GM18508 (cell line): ENCODE measurements around the gene SATL1.
"Not testable (repeated sequence)": the region's sequence is repeated elsewhere in the genome, so short reads cannot be mapped to it uniquely, and the experiment has no call there.

Experiments
- ATAC-seq: cut with Tn5 transposase; IDR thresholded peaks from one replicate; pipeline ENCODE4 v1.9.1; 2021; ENCODE audit warnings: moderate number of reproducible peaks; ENCODE audit not compliant: insufficient read depth, unreplicated experiment

Gene SATL1, protein sequence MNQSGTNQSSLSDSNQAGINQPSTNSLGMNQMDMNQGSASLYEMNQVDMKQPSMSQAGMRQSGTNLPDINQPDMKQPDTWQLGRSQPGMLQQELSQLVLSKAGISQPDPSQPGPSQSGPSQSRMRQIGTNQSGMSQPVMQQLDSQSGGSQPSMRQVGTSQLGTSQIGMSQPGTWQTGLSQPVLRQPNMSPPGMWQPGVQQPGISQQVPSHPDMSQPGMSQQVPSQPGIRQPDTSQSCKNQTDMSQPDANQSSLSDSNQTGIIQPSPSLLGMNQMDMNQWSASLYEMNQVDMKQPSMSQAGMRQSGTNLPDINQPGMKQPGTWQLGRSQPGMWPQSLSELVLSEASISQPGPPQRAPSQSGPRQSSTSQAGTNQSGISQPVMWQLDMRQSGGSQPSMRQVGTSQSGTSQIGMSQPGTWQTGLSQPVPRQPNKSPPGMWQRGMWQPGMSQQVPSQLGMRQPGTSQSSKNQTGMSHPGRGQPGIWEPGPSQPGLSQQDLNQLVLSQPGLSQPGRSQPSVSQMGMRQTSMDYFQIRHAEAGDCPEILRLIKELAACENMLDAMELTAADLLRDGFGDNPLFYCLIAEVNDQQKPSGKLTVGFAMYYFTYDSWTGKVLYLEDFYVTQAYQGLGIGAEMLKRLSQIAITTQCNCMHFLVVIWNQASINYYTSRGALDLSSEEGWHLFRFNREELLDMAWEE

DNA sequence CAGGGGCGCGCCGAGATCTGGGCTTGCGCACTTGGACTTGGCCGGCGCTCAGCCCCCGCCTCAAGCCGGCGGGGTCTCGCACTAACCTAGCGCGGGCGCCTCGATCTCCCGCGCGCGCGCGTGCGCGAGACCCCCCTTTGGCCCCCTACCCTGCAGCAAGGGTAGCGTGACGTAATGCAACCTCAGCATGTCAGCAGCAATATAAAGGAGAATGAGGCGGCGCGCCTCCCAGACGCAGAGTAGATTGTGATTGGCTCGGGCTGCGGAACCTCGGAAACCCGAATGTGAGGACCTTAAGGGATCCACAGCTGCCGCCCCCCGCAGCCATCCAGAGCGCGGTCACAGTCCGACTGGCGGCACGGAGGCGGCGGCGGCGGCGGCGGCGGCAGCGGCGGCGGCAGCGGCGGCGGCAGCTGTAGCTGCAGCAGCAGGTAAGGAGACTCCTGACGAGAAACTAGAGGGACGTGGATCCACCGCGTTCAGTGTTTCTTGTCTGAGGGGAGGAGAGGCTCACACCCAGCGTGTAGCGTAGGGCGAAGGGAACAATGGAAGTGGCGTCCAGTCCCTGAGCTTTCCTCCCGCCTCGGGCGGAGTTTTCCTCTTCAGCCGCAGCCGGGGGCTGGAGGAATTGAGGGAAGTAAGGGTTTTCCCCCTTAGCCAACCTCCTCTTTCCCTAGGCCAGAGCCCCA lies at the start of gene SATL1, which contains the start of gene ZNF711:
Gene SATL1 (minus strand): TSS at position 19 of the 689 bp plus-strand sequence. CDS start 134,811 bp downstream, outside the sequence.
Gene ZNF711 (plus strand): TSS at position 231 of the 689 bp plus-strand sequence. CDS start 3,582 bp downstream, outside the sequence.
- no peak for ATAC-seq

DNA sequence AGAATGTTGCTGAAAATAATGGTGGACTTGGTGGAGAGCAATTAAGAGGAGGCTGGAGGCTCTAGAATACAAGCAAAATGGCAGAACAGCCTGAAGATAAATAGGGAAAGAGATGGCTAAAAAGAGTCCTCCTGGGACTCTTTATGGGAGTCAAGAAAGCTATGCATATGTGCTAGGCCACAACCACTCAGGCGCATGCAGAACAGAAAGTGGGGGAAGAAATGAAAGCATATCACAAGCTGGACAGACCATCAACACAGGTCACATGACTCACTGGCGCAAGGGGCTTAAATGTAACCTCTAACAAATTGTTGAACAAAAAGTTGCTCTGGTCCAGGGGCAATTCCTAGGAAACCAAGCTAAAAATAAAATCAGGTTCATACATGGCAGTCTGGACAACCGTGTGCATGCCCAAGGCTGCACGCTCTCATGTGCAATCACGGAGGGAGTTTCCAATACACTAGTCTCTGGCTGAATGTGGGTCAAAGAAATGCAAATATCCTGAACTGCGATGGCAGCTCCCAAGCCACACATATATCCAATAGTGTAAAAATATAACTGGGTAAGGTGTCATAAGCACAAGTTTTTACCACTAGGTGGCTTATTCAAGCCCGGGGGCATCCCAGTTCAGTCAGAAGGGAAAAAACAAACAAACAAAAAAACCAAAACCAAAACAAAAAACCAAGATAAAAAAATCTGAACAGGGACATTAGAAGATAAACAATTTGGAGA lies 45.6 kb upstream of the SATL1 start:
- no peak for ATAC-seq

DNA sequence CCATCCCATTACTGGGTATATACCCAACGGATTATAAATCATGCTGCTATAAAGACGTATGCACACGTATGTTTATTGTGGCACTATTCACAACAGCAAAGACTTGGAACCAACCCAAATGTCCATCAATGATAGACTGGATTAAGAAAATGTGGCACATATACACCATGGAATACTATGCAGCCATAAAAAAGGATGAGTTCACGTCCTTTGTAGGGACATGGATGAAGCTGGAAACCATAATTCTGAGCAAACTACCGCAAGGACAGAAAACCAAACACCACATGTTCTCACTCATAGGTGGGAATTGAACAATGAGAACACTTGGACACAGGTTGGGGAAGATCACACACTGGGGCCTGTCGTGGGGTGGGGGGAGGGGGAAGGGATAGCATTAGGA lies 41.7 kb upstream of the SATL1 start:
- ATAC-seq = not testable (repeated sequence)

DNA sequence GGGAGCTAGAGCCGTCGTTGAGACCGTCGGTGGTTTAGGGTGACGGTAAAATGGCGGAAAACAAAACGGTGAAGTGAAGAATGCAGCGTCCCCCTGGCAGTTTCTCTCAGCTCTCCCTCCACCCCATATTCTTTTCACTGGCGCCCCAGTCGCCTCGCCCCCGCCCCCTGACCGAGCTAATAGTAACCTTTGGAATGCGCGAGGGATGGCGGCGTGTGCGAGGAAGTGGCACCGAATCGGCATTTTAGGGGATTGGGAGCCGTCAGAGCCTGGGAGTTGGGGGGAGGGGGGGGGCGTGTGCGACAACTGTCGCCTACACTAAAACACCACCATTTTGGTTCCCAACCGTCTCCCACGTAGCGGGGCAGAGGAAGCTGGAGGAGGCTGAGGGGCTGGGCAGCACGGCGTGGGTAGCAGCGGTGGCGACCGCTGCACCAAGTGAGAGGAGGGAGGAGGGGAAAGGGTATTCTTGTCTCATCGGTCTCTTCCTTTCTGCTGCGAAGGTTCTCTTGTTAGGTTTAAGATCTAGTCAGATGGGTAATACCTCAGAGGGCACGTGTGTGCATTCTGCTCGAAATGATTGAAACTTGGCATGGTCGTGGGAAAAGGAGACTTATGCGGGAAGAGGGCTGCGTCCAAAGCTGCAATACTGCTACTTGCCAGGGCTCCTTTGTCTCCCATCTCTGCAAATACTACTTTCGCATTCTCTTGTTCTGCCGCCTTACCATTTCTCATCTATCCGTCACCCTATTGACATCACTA lies 1.1 kb upstream of the SATL1 start:
- no peak for ATAC-seq

DNA sequence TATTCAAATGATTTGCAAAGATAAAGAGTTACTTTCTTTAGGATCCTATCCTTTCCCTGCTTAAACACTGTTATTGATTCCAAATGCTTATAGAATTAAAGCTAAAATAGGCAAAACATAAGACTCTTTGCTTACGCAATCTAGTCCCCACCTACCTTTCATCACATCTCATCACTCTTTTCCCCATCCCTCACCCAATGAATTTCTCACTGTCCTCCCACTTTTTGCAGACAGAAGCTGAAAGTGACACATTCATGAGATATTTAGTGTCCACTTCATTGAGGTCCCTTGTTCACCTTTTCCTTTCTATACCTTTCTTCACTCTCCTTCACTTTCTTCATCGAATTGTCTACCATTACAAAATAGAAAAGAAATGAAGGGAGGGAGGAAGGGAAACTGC lies 424 bp downstream of the SATL1 start:
- no peak for ATAC-seq

DNA sequence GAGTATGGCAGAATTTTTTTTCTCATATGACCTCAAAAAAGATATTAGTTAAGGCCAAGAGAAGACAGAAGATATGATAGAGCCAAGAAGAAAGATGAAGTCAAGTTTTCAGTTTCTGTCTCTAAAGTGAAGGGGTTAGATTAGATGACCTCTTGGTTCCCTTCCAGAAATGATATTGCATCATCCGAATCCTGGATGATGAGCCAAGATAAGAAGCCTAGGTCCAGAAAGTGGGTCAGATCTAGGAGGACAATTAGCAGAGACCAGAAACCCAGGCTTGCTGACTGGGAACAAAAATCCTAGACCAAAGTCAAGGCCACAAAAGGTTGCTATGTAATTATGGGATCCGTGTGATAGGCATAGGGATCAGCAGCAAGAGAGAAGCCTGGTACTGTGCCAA lies 20.2 kb downstream of the SATL1 start:
- ATAC-seq = no peak

DNA sequence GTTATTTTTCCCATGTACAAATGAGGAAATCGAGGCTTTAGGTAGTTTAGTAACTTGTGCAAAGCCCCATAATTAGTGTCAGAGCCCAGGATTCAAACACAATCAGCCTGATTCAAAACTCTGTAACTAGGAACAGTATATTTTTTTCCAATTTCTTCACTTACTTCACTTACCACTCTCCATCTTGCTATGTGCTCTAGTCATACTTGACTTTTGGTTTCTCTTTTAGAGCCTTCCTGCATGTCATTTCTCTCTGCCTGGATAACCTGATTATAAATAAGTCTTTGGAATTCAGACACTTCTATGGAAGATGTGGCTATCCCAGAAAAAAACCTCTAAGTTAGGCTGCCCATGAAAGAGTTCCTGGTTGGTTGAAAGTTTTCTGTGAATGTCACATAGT lies 22.2 kb downstream of the SATL1 start:
- no peak for ATAC-seq

DNA sequence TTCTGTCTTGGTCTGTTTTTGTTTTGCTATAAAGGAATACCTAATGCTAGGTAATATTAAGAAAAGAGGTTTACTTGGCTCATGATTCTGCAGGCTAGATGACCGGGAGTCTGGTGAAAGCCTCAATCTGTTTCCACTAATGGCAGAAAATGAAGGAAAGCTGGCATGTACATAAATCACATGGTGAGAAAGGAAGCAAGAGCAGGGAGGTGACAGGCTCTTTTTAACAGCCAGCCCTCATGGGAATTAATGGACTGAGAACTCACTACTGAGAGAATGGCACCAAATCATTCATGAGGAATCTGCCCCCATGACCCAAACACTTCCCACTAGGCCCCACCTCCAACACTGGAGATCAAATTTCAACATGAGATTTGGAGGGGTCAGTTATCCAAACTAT lies 27.6 kb downstream of the SATL1 start:
- no peak for ATAC-seq

DNA sequence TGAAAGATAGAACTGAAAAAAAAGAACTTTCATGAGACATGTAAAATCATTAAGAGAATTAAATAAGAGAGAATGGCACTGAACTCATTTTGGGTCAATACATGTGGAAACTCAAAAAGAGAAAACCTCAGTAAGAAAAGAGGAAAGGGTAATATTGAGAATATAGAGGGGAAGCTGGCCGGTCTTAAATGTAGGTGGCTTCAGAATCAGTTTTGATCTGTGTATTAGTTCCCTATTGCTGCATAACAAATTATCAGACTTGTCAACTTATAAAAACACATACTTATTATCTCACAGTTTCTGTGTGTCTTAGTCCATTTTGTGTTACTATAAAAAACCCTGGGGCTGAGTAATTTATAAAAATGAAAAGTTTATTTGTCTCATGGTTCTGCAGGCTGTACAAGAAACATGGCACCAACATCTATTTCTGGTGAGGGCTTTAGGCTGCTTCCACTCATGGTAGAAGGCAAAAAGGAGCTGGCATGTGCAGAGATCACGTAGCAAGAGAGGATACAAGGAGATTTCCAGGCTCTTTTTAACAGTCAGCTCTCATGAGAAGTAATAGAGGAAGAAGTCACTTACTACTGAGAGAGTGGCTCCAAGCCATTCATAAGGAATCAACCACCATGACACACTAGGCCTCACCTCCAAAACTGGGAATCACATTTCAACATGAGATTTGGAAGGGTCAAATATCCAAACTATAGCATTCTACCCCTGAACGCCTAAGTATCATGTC lies 29.6 kb downstream of the SATL1 start:
- ATAC-seq = no peak

DNA sequence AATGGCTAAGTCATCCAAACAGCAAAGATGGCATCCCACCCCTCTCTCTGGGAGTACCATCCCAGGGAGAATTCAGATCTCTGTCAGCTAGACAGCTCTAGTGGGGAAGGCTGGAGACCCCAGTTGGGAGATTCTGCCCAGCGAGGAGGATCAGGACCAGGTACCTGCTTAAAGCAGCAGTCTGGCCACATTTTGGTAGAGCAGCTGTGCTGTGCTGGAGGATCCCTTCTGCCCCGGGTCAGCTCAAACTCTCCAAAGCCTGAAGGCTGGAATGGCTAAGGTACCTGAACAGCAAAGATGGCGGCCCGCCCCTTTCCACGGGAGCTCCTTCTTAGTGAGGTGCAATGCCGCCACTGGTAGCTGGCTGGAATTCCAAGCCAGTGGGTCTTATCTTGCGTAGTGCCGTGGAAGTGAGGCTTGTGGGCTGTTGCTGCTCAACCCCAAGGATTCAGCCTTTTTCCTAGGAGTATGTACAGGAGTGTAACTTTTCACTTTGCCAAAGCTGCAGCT lies 40.1 kb downstream of the SATL1 start:
- no peak for ATAC-seq

DNA sequence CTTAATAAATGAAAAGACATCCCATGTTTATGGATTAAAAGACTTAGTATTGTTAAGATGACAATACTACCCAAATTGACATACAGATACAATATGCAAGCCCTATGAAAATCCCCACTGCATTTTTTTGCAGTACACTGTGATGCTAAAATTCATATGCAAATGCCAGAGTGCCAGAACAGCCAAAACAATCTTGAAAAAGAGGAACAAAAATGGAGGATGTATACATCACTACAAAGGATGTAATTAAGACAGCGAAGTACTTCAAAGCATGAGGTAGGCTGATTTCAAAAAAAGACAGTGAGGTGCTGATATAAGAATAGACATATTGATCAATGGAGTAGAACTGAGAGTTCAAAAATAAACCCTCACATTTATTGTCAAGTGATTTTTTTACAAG lies 47.3 kb downstream of the SATL1 start:
- no peak for ATAC-seq

DNA sequence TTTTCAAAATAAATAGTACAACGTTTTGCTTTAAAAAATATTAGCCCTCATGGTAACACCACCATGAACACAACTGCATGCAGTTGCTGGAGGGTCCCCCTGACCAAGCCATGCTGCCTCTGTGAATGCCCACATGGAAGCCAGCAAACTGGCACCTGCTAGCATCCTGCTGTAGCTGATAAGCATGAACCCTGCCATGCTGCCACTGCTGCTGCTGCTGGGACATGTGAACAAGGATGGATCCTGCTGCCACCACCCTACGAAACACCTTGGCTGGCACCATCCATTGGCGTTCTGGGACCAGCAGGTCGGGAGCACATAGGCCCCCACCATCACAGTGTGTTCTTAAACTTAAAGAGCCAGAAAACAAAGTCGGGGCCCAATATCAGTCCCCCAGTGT lies 83.9 kb downstream of the SATL1 start:
- no peak for ATAC-seq

DNA sequence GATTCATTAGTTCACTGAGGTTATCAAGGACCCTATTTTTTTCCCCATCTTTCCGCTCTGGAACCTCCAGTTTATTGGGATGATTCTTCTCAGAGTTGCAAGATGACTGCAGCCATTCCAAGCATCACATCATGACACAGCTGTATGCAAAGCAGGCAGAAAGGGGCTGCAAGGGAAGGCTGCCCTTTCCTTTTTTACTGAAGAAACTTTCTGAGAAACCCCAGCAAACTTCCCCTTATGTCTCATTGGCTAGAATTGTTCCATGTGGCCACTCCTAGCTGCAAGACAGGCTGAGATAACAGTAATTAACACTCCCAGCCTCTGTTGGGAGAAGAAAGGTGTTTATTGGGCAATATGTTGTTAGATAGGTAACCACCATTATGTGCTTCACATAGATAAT lies 102.6 kb downstream of the SATL1 start:
- peak; percentile 49 for ATAC-seq

DNA sequence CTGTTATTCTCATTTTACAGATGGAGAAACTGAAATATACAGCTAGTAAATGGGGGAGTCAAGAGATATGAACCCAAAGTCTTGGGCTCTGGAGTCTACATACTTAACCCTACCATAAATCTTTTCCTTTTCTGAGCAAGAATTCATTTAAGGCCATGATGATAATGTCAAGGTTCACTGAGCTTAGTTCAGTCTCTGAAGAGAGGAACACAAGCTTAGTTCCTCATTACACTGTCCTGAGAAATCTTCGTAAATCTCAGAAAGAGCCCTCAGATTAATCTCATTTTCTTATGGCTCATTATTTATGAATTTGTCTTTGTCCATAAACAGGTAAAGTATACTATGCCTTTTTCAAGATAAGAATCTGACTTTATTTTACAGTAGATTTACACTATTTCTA lies 104.2 kb downstream of the SATL1 start:
- ATAC-seq = no peak

DNA sequence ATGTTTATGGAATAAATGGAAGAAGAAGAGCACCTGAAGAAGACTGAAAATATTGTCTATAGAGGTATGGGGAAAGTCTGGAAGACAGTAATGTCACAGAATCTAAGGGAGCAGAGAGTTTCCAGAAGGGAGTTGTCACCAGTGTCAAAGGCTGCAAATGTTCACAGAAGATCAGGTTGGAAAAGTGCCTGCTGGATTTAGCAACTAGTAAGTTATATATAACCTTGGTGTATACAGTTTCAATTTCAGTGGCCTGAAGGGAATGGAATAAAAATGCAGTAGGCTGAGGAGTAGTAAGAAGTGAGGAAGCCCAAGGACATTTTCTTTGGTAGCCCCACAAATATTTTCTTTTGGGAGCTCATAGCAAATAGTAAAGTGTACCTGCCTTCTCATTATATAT lies 107.2 kb downstream of the SATL1 start:
- no peak for ATAC-seq

DNA sequence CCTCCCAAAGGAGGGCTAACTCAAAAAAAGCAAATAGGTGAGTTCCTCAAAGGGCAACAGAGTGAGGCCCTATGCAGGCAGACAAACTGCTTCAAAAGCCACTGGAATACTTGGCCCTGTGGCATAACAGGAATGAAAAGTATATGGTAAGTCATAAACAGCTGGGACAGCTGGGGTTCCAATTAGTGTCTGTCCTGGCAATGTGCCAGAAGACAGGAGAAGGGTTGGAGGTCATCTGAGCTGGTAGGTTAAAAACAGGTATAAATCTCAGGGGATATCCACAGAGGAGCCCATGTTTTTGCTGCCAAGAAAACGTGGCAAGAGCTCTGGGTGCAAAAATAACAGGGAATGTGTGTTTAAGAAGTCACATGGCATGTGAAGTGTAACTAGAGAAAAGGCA lies 128.3 kb downstream of the SATL1 start:
- no peak for ATAC-seq

DNA sequence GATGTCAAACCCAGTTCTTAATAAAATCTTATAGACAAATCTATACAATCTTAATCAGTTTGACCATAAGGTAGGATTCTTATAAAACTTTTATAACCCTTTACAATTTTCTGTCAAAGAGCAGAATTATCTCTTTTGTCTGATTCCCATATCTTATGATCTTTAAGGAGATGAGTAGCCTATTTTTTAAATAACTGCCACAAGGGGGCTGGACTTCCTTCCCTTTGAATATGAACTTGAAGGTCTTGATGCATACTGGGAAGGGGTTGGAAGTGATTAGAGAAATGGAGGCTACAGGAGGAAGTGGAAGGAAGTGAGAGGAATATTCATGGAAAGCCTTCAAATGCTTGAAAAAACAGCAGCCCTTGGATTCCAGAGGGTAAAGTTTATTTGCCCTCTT lies 128.8 kb downstream of the SATL1 start:
- ATAC-seq = no peak

DNA sequence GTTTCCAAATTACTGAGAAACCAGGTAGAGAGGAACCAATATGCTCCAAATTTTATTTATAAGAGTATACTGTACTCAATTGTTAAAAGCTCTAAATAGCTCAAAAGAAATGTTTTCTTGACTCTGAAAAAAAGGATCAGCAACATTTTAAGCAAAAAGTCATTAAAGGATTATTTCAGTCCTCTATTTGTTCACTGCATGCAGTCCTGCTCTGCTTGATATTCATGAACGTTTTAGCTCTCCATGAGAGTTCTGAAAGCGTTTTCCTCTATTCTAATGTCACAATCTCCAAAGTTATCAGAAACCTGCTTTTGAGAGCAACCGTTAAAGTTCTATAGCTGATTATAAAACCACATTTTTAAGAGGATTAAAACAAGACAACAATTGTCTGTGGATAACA lies 129.4 kb downstream of the SATL1 start:
- ATAC-seq = no peak

DNA sequence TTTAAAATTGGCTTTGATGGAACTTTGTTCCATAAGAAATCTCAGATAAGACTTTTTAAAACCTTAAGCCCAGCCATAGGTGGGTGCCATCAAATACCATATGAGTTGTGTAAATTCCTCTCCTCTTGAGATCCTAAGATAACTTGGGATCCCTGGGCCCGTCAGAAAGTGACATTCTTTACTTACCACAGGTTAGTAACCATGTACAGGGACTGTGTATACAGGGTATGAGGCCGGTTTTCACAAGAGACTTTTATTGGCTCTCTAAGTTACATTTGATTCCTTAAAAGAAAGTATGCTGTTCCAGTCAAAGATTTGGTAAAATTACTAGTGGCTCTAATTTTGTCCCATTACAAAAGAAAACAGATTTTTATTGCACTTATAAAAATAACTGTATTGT lies 129.8 kb downstream of the SATL1 start:
- ATAC-seq = no peak
